Ecto neural progenitor cell (in vitro differentiated cells): ENCODE results near the gene MAST3.

Source experiments
- DNase-seq: peaks from one replicate; pipeline ENCODE4 v3.0.0-alpha.2; 2018; ENCODE audit warnings: low spot score

The MAST3 gene

DNA sequence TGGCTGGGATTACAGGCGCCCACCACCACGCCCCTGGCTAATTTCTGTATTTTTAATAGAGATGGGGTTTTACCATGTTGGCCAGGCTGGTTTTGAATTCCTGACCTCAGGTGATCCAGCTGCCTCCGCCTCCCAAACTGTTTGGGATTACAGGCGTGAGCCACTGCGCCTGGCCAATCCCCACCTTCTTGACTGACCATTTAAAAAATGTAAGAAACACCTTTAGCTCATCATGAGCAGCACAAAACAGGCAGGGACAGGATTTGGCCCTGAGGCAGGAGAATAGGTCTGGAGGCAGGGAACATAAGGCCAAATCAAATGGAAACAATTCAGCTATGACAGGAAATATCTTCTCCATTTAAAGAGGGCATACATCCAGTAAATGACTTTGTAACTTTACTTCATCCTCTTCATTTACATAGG, 94.1 kb downstream of the MAST3 start:
- DNase-seq = no peak

DNA sequence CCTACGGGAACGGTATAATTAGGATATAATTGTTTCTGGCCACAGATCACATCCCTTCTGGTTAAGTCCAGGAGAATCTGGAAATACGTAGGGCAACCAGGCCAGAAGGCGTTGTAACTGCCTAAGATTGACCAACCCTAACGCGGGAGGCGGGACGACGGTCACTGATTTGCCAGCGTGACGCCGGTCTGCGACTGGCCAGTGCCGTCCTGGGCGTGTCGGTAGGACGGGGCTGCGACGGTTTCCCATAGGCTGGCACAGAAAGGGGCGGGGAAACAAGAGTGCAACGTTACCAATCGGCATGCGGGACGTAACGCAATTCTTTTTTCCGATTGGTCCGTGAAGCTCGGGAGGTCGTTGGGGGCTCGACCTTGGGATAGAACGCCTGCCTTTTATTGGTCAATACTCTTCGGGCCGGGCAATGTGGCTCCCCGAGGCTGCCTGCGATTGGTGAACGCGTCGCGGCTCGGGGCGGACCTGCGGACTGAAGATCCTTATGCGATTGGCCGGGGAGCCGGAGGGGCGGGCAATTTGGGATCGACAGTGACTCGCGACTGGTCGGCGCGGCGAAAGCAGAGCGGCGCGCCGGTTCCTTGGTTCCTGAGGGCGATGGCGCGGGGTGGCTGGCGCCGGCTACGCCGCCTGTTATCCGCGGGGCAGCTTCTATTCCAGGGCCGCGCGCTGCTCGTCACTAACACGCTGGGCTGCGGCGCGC, 95.3 kb downstream of the MAST3 start, which contains the start of gene MPV17L2:
Gene MPV17L2 (plus strand): TSS at position 546 of the 715 bp plus-strand sequence. CDS start 64 bp downstream, at position 610.
- peak; percentile 99 for DNase-seq

- no peak for DNase-seq
Observed at GRCh38 chr19:18193388-18194180, 96.0 kb downstream of the MAST3 start.

GRCh38 chr19:18194181-18194530, 96.6 kb downstream of the MAST3 start:
- no peak for DNase-seq

- DNase-seq = peak; percentile 73
Observed at GRCh38 chr19:18194554-18195238, 97.1 kb downstream of the MAST3 start.

DNA sequence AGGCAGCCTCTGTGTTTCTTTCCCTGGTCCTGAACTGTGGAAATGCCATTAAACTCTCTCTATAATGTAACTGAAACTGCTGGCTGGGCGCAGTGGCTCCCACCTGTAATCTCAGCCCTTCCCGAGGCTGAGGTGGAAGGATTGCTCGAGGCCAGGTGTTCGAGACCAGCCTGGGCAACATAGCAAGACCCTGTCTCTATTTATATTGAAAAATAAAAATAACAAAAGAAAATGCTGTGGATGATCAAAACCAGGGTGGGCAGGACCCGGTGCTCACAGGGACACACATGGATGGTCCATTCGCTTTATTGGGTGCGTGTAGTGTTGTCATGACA, 98.9 kb downstream of the MAST3 start:
- no peak for DNase-seq

DNA sequence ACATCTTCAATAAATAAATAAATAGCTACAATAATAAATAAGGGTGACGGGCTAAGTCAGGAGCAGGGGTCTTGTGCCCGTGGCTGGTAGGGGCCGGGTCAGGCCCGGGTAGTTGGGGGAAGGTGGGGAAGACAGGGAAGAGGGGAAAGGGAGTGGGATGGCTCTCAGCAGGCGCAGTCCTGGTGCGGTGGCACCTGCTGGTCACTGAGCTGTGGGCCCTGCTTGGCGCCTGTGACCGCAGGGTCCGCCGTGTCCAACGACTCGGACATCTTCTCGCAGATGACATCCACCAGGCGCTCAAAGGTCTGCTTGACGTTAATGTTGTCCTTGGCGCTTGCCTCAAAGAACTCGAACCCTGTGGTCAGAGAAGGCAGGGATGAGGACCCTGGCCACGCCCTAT, 99.7 kb downstream of the MAST3 start:
- DNase-seq = no peak

GRCh38 chr19:18197941-18198340, 100.4 kb downstream of the MAST3 start:
- no peak for DNase-seq

- DNase-seq = no peak
Observed at GRCh38 chr19:18198374-18198773, 100.8 kb downstream of the MAST3 start.
